HepG2 (cell line): ENCODE results near the gene KCNT2. TPM values are rescaled to one million over a fixed set of nuclear protein-coding genes. Genes with fewer than 3 reads are reported as not detected.

ENCODE experiments used
- ATAC-seq: fragments of 200-7000 bp; cut with Tn5 transposase; 3 replicates; pipeline ENCODE4 v1.9.1; 2020; ENCODE audit warnings: mild to moderate bottlenecking, moderate library complexity
- BruUV-seq: library from RNA; stranded (reverse); fragments of 400-500 nt; replicated peaks from 2 replicates; lab custom pipeline; 2021; lab: Mats Ljungman, UMichigan
- CTCF ChIA-PET: fragments of 300-600 bp; formaldehyde crosslinking; extraction: SDS; loops from one replicate; lab custom pipeline; 2021; ENCODE audit warnings: low total read pairs, inconsistent platforms, low intra/inter-chr PET ratio; lab: Yijun Ruan, JAX
- POLR2A ChIA-PET: fragments of 350-600 bp; sonication (Branson Sonifier 250); formaldehyde crosslinking; loops from one replicate; lab custom pipeline; 2020; ENCODE audit warnings: antibody characterized with exemption, inconsistent platforms; lab: Yijun Ruan, JAX
- DNase-seq: peaks from one replicate; pipeline ENCODE4 v3.0.0-alpha.2; 2015; ENCODE audit warnings: low spot score
- FAIRE-seq: peaks from 3 replicates; lab custom pipeline; 2011; peaks lifted over from hg19 to GRCh38; lab: Jason Lieb, UNC
- H2AFZ ChIP-seq: one replicate; pipeline ENCODE4 v1.6.1; 2011; ENCODE audit warnings: low read length, inconsistent platforms
- H3K27ac ChIP-seq: fragments of 300-600 bp; 3 replicates; pipeline ENCODE4 v1.8.0; 2011; ENCODE audit warnings: mixed run types, mild to moderate bottlenecking, mixed read lengths, low read length, inconsistent platforms; ENCODE audit not compliant: insufficient read depth; ENCODE audit errors: extremely low read length
- H3K27me3 ChIP-seq, 2 experiments: fragments of 200-600 bp in 1 of 2; 2 replicates in 1 of 2; 3 replicates in 1 of 2; pipeline versions ENCODE4 v1.6.0 to v1.8.0; 2011; ENCODE audit warnings: low read length in 2 of 2, mild to moderate bottlenecking in 2 of 2, moderate library complexity in 2 of 2, inconsistent platforms in 1 of 2; ENCODE audit not compliant: insufficient read depth in 2 of 2, control insufficient read depth in 1 of 2
- H3K36me3 ChIP-seq, 2 experiments: fragments of 200-600 bp in 1 of 2; replicated peaks in 1 of 2; 2 replicates in 1 of 2; 3 replicates in 1 of 2; pipeline versions ENCODE4 v1.5.1 to v1.8.0; 2011; ENCODE audit warnings: low read length in 2 of 2, inconsistent platforms in 1 of 2; ENCODE audit not compliant: insufficient read depth in 2 of 2, control insufficient read depth in 1 of 2
- H3K4me1 ChIP-seq: 2 replicates; pipeline ENCODE4 v1.5.1; 2012; ENCODE audit warnings: low read length, inconsistent platforms; ENCODE audit not compliant: insufficient read depth
- H3K4me2 ChIP-seq: 2 replicates; pipeline ENCODE4 v1.6.0; 2011; ENCODE audit warnings: low read depth, low read length, inconsistent platforms
- H3K4me3 ChIP-seq, 3 experiments: fragments of 200-600 bp in 1 of 3; sonication (generic), shearing (Covaris generic) in 1 of 3; replicated peaks in 1 of 3; 2 replicates each; pipeline ENCODE4 v1.5.1; 2011 to 2016; ENCODE audit warnings: low read length in 3 of 3, inconsistent platforms in 2 of 3, low read depth in 2 of 3, mild to moderate bottlenecking in 2 of 3, control low read depth in 1 of 3, mixed read lengths in 1 of 3; ENCODE audit not compliant: insufficient read depth in 1 of 3
- H3K79me2 ChIP-seq: one replicate; pipeline ENCODE4 v1.6.1; 2011; ENCODE audit warnings: low read length, inconsistent platforms; ENCODE audit not compliant: insufficient read depth
- H3K9ac ChIP-seq: 2 replicates; pipeline ENCODE4 v1.6.0; 2011; ENCODE audit warnings: mild to moderate bottlenecking, low read depth, low read length, inconsistent platforms; ENCODE audit not compliant: insufficient read depth
- H3K9me3 ChIP-seq: 2 replicates; pipeline ENCODE4 v1.5.1; 2012; ENCODE audit warnings: mild to moderate bottlenecking, low read length
- H4K20me1 ChIP-seq: 2 replicates; pipeline ENCODE4 v1.6.0; 2011; ENCODE audit warnings: inconsistent platforms, mild to moderate bottlenecking, low read length, moderate library complexity; ENCODE audit not compliant: insufficient read depth
- CREM ChIP-seq, 2 experiments: sonication (generic) in 1 of 2; formaldehyde crosslinking in 1 of 2; IDR thresholded peaks; 2 replicates each; pipeline versions ENCODE4 v1.4.0 to v1.6.1; 2016 to 2020; ENCODE audit warnings: antibody characterized with exemption in 1 of 2, mild to moderate bottlenecking in 1 of 2, missing genetic modification reagents in 1 of 2
- HHEX ChIP-seq: IDR thresholded peaks from 2 replicates; pipeline ENCODE4 v1.6.1; 2016; ENCODE audit warnings: control low read depth
- IKZF4 ChIP-seq: sonication (generic); formaldehyde crosslinking; IDR thresholded peaks from 2 replicates; pipeline ENCODE4 v1.5.1; 2020; ENCODE audit warnings: borderline replicate concordance, mild to moderate bottlenecking, low read depth, missing genetic modification reagents; ENCODE audit errors: not compliant biosample characterization
- RNF2 ChIP-seq: fragments of 450-650 bp; conservative IDR thresholded peaks from 2 replicates; pipeline ENCODE4 v1.6.1; 2016; ENCODE audit warnings: low read depth
- RXRB ChIP-seq: IDR thresholded peaks from 2 replicates; pipeline ENCODE4 v1.6.1; 2016; ENCODE audit warnings: borderline replicate concordance, missing genetic modification reagents, missing compliant biosample characterization
- ZNF550 ChIP-seq: sonication (generic); formaldehyde crosslinking; IDR thresholded peaks from 2 replicates; pipeline ENCODE4 v1.4.0; 2020; ENCODE audit warnings: mild to moderate bottlenecking, missing genetic modification reagents, borderline replicate concordance
- ZSCAN30 ChIP-seq: sonication (generic); formaldehyde crosslinking; IDR thresholded peaks from 2 replicates; pipeline ENCODE4 v1.5.0; 2020; ENCODE audit warnings: mild to moderate bottlenecking, missing genetic modification reagents
- WGBS: methylation state at CpG from one replicate; pipeline ENCODE4 v1.1.6; 2017; ENCODE audit warnings: low lambda C conversion rate; 5-methylcytosine and 5-hydroxymethylcytosine counted together
- in situ Hi-C: cut with HindIII; loops from 2 replicates; pipeline ENCODE4 v1.10.0; 2017; ENCODE audit warnings: low pct_unique_long_range_greater_than_20kb; ENCODE audit not compliant: extremely low pct_ligation_motif_present
- intact Hi-C: fragments of 100-400 bp; cut with micrococcal nuclease; formaldehyde crosslinking; loops from one replicate; pipeline ENCODE4 v1.10.0; 2022; ENCODE audit not compliant: unreplicated experiment
- polyA plus RNA-seq, 8 experiments: library from polyadenylated mRNA; depleted of rRNA in 3 of 8; stranded (reverse) in 7 of 8; unstranded in 1 of 8; fragments of >200 nt; fragmentation: Illumina TruSeq in 4 of 8; extraction: Trizol in 4 of 8; gene quantifications; 2 replicates each; pipeline versions ENCODE4 v1.2.1 to v1.2.3, GENCODE V29; 2011 to 2016; ENCODE audit warnings: low read depth in 4 of 8, missing spikeins in 1 of 8, mixed read lengths in 1 of 8; ENCODE audit not compliant: insufficient read depth in 1 of 8
- total RNA-seq, 5 experiments: library from RNA; depleted of rRNA; stranded (reverse); fragments of >200 nt; fragmentation: Illumina TruSeq; extraction: Trizol; gene quantifications; 2 replicates each; pipeline ENCODE4 v1.2.3, GENCODE V29; 2016; ENCODE audit warnings: low read depth in 1 of 5
- TF ChIP-seq, protein P1 (sequence below): IDR thresholded peaks from 2 replicates; pipeline ENCODE4 v1.6.1; 2016; ENCODE audit warnings: low read depth, borderline replicate concordance
- TF ChIP-seq, protein P2 (sequence below): sonication (generic); formaldehyde crosslinking; conservative IDR thresholded peaks from 2 replicates; pipeline ENCODE4 v1.8.1; 2023; ENCODE audit warnings: missing genetic modification reagents
- TF ChIP-seq, protein P3 (sequence below): sonication (generic); formaldehyde crosslinking; IDR thresholded peaks from 2 replicates; pipeline ENCODE4 v1.5.0; 2020; ENCODE audit warnings: mild to moderate bottlenecking, missing genetic modification reagents
- TF ChIP-seq, protein P4 (sequence below): sonication (generic); formaldehyde crosslinking; IDR thresholded peaks from 2 replicates; pipeline ENCODE4 v1.4.0; 2020; ENCODE audit warnings: mild to moderate bottlenecking, low read depth, missing genetic modification reagents

The KCNT2 gene
- total and polyA plus RNA-seq, 2 of the 13 experiments (the other 11 are each of a cell fraction or from before 2014, with no cell fraction given): not detected

DNA sequence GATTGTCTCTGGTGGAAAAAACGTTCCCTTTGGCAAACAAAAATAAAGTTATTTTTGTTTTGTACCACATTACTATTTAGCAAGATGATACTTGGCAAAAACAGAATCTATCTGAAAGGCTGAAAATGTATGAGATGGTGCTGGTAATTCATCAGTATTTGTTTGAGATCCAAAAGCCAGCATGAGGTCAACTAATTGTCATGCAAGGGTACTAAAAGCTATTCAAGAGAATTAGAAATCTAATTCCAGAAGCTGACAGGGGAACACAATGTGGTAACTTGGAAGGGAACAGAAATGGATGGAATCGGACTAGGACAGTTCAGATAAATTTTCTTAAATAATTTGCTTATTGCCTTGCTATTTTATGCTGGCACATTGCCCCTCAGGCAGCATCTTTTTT lies 263.8 kb downstream of the KCNT2 start:
- no TSS peak for BruUV-seq
- ChIA-PET CTCF (no interaction called here), POLR2A (no interaction called here)
- ATAC-seq: no peak
- 0% methylated on average over 2 of the region's 2 CpGs for WGBS
- no peaks in the 10 kb centered on the region for H3K27me3 ChIP-seq
- DNase-seq: no peak
- FAIRE-seq: no peak
- H3K36me3 ChIP-seq: no peaks in the 10 kb centered on the region
- intact Hi-C loops: no loop called here
- in situ Hi-C loops: loop anchor here (10.0 kb wide), 1 partner anchor 310 kb away; the partner anchor contains the start of gene CFH
- H3K4me2 ChIP-seq: no peak overlapping the region
- H3K9me3 ChIP-seq: no peaks in the 10 kb centered on the region
- H2AFZ ChIP-seq: no peak overlapping the region
- no peaks in the 10 kb centered on the region for H4K20me1 ChIP-seq
- no peaks in the 10 kb centered on the region for H3K4me1 ChIP-seq
- no peak overlapping the region for H3K9ac ChIP-seq
- no peaks in the 10 kb centered on the region for H3K79me2 ChIP-seq
- H3K4me3 ChIP-seq: no peak overlapping the region
- no peak overlapping the region for H3K27ac ChIP-seq
- TF ChIP-seq RXRB (CRISPR knock-in tag) (no peak), ZNF550 (no peak), RNF2 (no peak), CREM (IDR thresholded peaks at IDR 0.05) (no peak), CREM (CRISPR knock-in tag; IDR thresholded peaks at IDR 0.05) (no peak), ZSCAN30 (no peak), HHEX (CRISPR knock-in tag) (no peak), IKZF4 (CRISPR knock-in tag) (no peak)
- TF ChIP-seq, protein P1, sequence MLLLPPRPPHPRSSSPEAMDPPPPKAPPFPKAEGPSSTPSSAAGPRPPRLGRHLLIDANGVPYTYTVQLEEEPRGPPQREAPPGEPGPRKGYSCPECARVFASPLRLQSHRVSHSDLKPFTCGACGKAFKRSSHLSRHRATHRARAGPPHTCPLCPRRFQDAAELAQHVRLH (CRISPR knock-in tag): no peak
- TF ChIP-seq, protein P2, sequence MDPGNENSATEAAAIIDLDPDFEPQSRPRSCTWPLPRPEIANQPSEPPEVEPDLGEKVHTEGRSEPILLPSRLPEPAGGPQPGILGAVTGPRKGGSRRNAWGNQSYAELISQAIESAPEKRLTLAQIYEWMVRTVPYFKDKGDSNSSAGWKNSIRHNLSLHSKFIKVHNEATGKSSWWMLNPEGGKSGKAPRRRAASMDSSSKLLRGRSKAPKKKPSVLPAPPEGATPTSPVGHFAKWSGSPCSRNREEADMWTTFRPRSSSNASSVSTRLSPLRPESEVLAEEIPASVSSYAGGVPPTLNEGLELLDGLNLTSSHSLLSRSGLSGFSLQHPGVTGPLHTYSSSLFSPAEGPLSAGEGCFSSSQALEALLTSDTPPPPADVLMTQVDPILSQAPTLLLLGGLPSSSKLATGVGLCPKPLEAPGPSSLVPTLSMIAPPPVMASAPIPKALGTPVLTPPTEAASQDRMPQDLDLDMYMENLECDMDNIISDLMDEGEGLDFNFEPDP (CRISPR knock-in tag): no peak
- TF ChIP-seq, protein P3, sequence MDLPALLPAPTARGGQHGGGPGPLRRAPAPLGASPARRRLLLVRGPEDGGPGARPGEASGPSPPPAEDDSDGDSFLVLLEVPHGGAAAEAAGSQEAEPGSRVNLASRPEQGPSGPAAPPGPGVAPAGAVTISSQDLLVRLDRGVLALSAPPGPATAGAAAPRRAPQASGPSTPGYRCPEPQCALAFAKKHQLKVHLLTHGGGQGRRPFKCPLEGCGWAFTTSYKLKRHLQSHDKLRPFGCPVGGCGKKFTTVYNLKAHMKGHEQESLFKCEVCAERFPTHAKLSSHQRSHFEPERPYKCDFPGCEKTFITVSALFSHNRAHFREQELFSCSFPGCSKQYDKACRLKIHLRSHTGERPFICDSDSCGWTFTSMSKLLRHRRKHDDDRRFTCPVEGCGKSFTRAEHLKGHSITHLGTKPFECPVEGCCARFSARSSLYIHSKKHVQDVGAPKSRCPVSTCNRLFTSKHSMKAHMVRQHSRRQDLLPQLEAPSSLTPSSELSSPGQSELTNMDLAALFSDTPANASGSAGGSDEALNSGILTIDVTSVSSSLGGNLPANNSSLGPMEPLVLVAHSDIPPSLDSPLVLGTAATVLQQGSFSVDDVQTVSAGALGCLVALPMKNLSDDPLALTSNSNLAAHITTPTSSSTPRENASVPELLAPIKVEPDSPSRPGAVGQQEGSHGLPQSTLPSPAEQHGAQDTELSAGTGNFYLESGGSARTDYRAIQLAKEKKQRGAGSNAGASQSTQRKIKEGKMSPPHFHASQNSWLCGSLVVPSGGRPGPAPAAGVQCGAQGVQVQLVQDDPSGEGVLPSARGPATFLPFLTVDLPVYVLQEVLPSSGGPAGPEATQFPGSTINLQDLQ (CRISPR knock-in tag): no peak
- TF ChIP-seq, protein P4, sequence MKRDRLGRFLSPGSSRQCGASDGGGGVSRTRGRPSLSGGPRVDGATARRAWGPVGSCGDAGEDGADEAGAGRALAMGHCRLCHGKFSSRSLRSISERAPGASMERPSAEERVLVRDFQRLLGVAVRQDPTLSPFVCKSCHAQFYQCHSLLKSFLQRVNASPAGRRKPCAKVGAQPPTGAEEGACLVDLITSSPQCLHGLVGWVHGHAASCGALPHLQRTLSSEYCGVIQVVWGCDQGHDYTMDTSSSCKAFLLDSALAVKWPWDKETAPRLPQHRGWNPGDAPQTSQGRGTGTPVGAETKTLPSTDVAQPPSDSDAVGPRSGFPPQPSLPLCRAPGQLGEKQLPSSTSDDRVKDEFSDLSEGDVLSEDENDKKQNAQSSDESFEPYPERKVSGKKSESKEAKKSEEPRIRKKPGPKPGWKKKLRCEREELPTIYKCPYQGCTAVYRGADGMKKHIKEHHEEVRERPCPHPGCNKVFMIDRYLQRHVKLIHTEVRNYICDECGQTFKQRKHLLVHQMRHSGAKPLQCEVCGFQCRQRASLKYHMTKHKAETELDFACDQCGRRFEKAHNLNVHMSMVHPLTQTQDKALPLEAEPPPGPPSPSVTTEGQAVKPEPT: no peak
- TF ChIP-seq, all 625 proteins: peak for 0
